ENCODE data around the gene ANGEL2. TPM values are rescaled to one million over a fixed set of nuclear protein-coding genes. Genes with fewer than 3 reads are reported as not detected.

Gene ANGEL2
- total RNA-seq, 4 donors from 2014 or later, result 24.4 to 46.1 (median 34.8) TPM

GRCh38 chr1:212981025-212981495, 34.6 kb downstream of the ANGEL2 start:
- no peak for DNase-seq (ENCODE audit: extremely low spot score)
- Histone ChIP-seq H3K36me3 (no peaks in the 10 kb centered on the region), H3K4me3 (no peak overlapping the region), H3K9me3 (no peaks in the 10 kb centered on the region), H3K27me3 (no peaks in the 10 kb centered on the region), H3K27ac (replicated peaks in 1 of 4) (peak overlapping the region; percentile 53 to 69 (median 65)), H3K4me1 (peaks cover 30 to 39% (median 36%) of the 10 kb centered on the region in 4 donors)
- 24% methylated on average over 9 of the region's 11 CpGs for WGBS
- TF ChIP-seq POLR2A (IDR thresholded peaks at IDR 0.05; ENCODE audit: low read depth) (no peak), EP300 (IDR thresholded peaks at IDR 0.05) (no peak), POLR2AphosphoS5 (IDR thresholded peaks at IDR 0.05) (peak; percentile 51 to 59), CTCF (IDR thresholded peaks at IDR 0.05) (no peak)
- intact Hi-C loops (cut with DNase I), result no loop called here

- H3K4me3 ChIP-seq, result no peak overlapping the region
- H3K36me3 ChIP-seq, result no peaks in the 10 kb centered on the region
- no peaks in the 10 kb centered on the region for H3K9me3 ChIP-seq
- H3K27ac ChIP-seq (replicated peaks in 1 of 4), result peak overlapping the region; percentile 53 to 69 (median 65)
- no peak for DNase-seq (ENCODE audit: extremely low spot score)
- TF ChIP-seq POLR2A (IDR thresholded peaks at IDR 0.05; ENCODE audit: low read depth) (no peak), POLR2AphosphoS5 (IDR thresholded peaks at IDR 0.05) (no peak), EP300 (IDR thresholded peaks at IDR 0.05) (no peak)
- intact Hi-C loops (cut with DNase I), result no loop called here
- WGBS, result 77% methylated on average over 7 of the region's 7 CpGs
- H3K27me3 ChIP-seq, result no peaks in the 10 kb centered on the region
- peaks cover 30 to 39% (median 36%) of the 10 kb centered on the region in 4 donors for H3K4me1 ChIP-seq
Measured at GRCh38 chr1:212980123-212980785, 35.4 kb downstream of the ANGEL2 start.

GRCh38 chr1:212979340-212980122, 36.1 kb downstream of the ANGEL2 start:
- Histone ChIP-seq H3K4me1 (peaks cover 30 to 39% (median 36%) of the 10 kb centered on the region in 4 donors), H3K27ac (replicated peaks in 1 of 4) (peak overlapping the region; percentile 13 to 65 (median 54)), H3K4me3 (no peak overlapping the region), H3K36me3 (no peaks in the 10 kb centered on the region), H3K9me3 (no peaks in the 10 kb centered on the region), H3K27me3 (no peaks in the 10 kb centered on the region)
- TF ChIP-seq POLR2AphosphoS5 (IDR thresholded peaks at IDR 0.05), result no peak
- TF ChIP-seq CTCF (IDR thresholded peaks at IDR 0.05), result no peak
- no peak for TF ChIP-seq POLR2A (IDR thresholded peaks at IDR 0.05; ENCODE audit: low read depth)
- no peak for TF ChIP-seq EP300 (IDR thresholded peaks at IDR 0.05)
- 64% methylated on average over 14 of the region's 14 CpGs for WGBS
- DNase-seq (ENCODE audit: extremely low spot score), result no peak
- intact Hi-C loops (cut with DNase I), result no loop called here

GRCh38 chr1:212977781-212978645, 37.7 kb downstream of the ANGEL2 start:
- H3K36me3 ChIP-seq, result peaks cover 0 to 7% (median 0%) of the 10 kb centered on the region in 4 donors
- H3K27me3 ChIP-seq, result no peaks in the 10 kb centered on the region
- peak overlapping the region in 1 of 4 donors; percentile 65 for H3K27ac ChIP-seq (replicated peaks in 1 of 4)
- TF ChIP-seq EP300 (IDR thresholded peaks at IDR 0.05), result no peak
- TF ChIP-seq POLR2A (IDR thresholded peaks at IDR 0.05; ENCODE audit: low read depth), result no peak
- TF ChIP-seq POLR2AphosphoS5 (IDR thresholded peaks at IDR 0.05), result no peak
- TF ChIP-seq CTCF (IDR thresholded peaks at IDR 0.05), result no peak
- WGBS, result 88% methylated on average over 13 of the region's 16 CpGs
- DNase-seq (ENCODE audit: extremely low spot score), result no peak
- no peak overlapping the region for H3K4me3 ChIP-seq
- H3K4me1 ChIP-seq, result peaks cover 30 to 39% (median 36%) of the 10 kb centered on the region in 4 donors
- intact Hi-C loops (cut with DNase I), result no loop called here
- no peaks in the 10 kb centered on the region for H3K9me3 ChIP-seq
